Fibroblast of pulmonary artery (primary cell): ENCODE results near the gene LCN2.
"Not testable (repeated sequence)": the region's sequence is repeated elsewhere in the genome, so short reads cannot be mapped to it uniquely, and the experiment has no call there.

Experiments used
- DNase-seq: peaks from one replicate; pipeline ENCODE4 v3.0.0-alpha.2; 2010; ENCODE audit warnings: low read depth
- H3K4me3 ChIP-seq: replicated peaks from 2 replicates; pipeline ENCODE4 v1.5.1; 2011; ENCODE audit warnings: low read depth, mild to moderate bottlenecking, control low read depth, low read length, moderate library complexity
- CTCF ChIP-seq: IDR thresholded peaks from 2 replicates; pipeline ENCODE4 v1.5.1; 2011; ENCODE audit warnings: mild to moderate bottlenecking, control low read depth, low read length, inconsistent platforms; ENCODE audit errors: missing control alignments

LCN2 gene

GRCh38 chr9:128178806-128179431 is 29.7 kb downstream of the LCN2 start:
- no peak for TF ChIP-seq CTCF
- no peak overlapping the region for H3K4me3 ChIP-seq
- DNase-seq = no peak

GRCh38 chr9:128180001-128180400 is 30.7 kb downstream of the LCN2 start:
- no peak overlapping the region for H3K4me3 ChIP-seq
- no peak for TF ChIP-seq CTCF
- DNase-seq = no peak

GRCh38 chr9:128180447-128180846 is 31.2 kb downstream of the LCN2 start:
- TF ChIP-seq CTCF = no peak
- DNase-seq = no peak
- H3K4me3 ChIP-seq = no peak overlapping the region

- TF ChIP-seq CTCF = peak; percentile 38
- peak; percentile 46 for DNase-seq
- H3K4me3 ChIP-seq = not testable (repeated sequence)
Measured at GRCh38 chr9:128181480-128181879, 32.2 kb downstream of the LCN2 start.

- H3K4me3 ChIP-seq = no peak overlapping the region
- no peak for DNase-seq
Measured at GRCh38 chr9:128182893-128183588, 33.8 kb downstream of the LCN2 start.

GRCh38 chr9:128185979-128186965 is 37.0 kb downstream of the LCN2 start:
- TF ChIP-seq CTCF = no peak
- H3K4me3 ChIP-seq = no peak overlapping the region
- DNase-seq = no peak

More at GRCh38 chr9:128182893-128183588, 33.8 kb downstream of the LCN2 start:
- no peak for TF ChIP-seq CTCF
